AML-193 (cell line): ENCODE results near the gene RAB19.
"Not testable (repeated sequence)": the region's sequence is repeated elsewhere in the genome, so short reads cannot be mapped to it uniquely, and the experiment has no call there.

Source experiments
- DNase-seq, 2 experiments: peaks; one replicate each; lab custom pipeline; 2025; lab: John Stamatoyannopoulos, UW

RAB19 gene

GRCh38 chr7:140402178-140402835 is 1.6 kb upstream of the RAB19 start:
- DNase-seq: no peak

GRCh38 chr7:140404565-140405065 is 757 bp downstream of the RAB19 start:
- no peak for DNase-seq

- no peak for DNase-seq
Measured at GRCh38 chr7:140415361-140415760, 11.5 kb downstream of the RAB19 start.

- not testable (repeated sequence) for DNase-seq
Measured at GRCh38 chr7:140415816-140416215, 12.0 kb downstream of the RAB19 start.

- no peak for DNase-seq
Measured at GRCh38 chr7:140416560-140416959, 12.7 kb downstream of the RAB19 start.

GRCh38 chr7:140417456-140418155 is 13.7 kb downstream of the RAB19 start:
- no peak for DNase-seq

GRCh38 chr7:140418156-140418472 is 14.3 kb downstream of the RAB19 start:
- not testable (repeated sequence) for DNase-seq

- DNase-seq: no peak
Measured at GRCh38 chr7:140418653-140419052, 14.8 kb downstream of the RAB19 start.

GRCh38 chr7:140421521-140421920 is 17.7 kb downstream of the RAB19 start:
- no peak for DNase-seq

GRCh38 chr7:140423501-140423900 is 19.6 kb downstream of the RAB19 start:
- no peak for DNase-seq

- no peak for DNase-seq
Measured at GRCh38 chr7:140425718-140426117, 21.9 kb downstream of the RAB19 start.

GRCh38 chr7:140426130-140426529 is 22.3 kb downstream of the RAB19 start:
- DNase-seq: no peak

GRCh38 chr7:140433396-140433795 is 29.5 kb downstream of the RAB19 start:
- DNase-seq: no peak

- DNase-seq: no peak
Measured at GRCh38 chr7:140435252-140435895, 31.5 kb downstream of the RAB19 start.

GRCh38 chr7:140439359-140439758 is 35.5 kb downstream of the RAB19 start:
- no peak for DNase-seq

GRCh38 chr7:140440593-140440992 is 36.7 kb downstream of the RAB19 start:
- no peak for DNase-seq

GRCh38 chr7:140441519-140441918 is 37.7 kb downstream of the RAB19 start:
- DNase-seq: no peak

- DNase-seq: no peak
Measured at GRCh38 chr7:140446467-140446866, 42.6 kb downstream of the RAB19 start.

GRCh38 chr7:140447841-140448240 is 44.0 kb downstream of the RAB19 start:
- DNase-seq: no peak

- DNase-seq: no peak
Measured at GRCh38 chr7:140448781-140449480, 45.1 kb downstream of the RAB19 start.

GRCh38 chr7:140451716-140452115 is 47.9 kb downstream of the RAB19 start:
- no peak for DNase-seq

- no peak for DNase-seq
Measured at GRCh38 chr7:140453273-140453672, 49.4 kb downstream of the RAB19 start.
